IMR-90 (cell line): ENCODE measurements around the gene SDC3. TPM values are rescaled to one million over a fixed set of nuclear protein-coding genes. Genes with fewer than 3 reads are reported as not detected.

Experiments
- ATAC-seq: fragments of 200-7000 bp; cut with Tn5 transposase; 2 replicates; pipeline ENCODE4 v1.9.1; 2020; ENCODE audit warnings: low read depth, mild to moderate bottlenecking, moderate library complexity
- BruUV-seq: library from RNA; stranded (reverse); fragments of 400-500 nt; replicated peaks from 2 replicates; lab custom pipeline; 2021; lab: Mats Ljungman, UMichigan
- CTCF ChIA-PET: fragments of 300-600 bp; formaldehyde crosslinking; extraction: SDS; loops from one replicate; lab custom pipeline; 2021; ENCODE audit warnings: antibody characterized with exemption; lab: Yijun Ruan, JAX
- POLR2A ChIA-PET: fragments of 300-600 bp; sonication (Branson Sonifier 250); formaldehyde crosslinking; loops from one replicate; lab custom pipeline; 2022; ENCODE audit warnings: antibody characterized with exemption; ENCODE audit not compliant: unreplicated experiment; lab: Charles Lee
- DNase-seq: peaks from one replicate; pipeline ENCODE4 v3.0.0; 2013
- H2AFZ ChIP-seq: replicated peaks from 2 replicates; pipeline ENCODE3; 2013; ENCODE audit warnings: low read length, mild to moderate bottlenecking; ENCODE audit not compliant: poor library complexity
- H2AK5ac ChIP-seq: 2 replicates; pipeline ENCODE4 v1.6.1; 2013; ENCODE audit warnings: low read depth, low read length, inconsistent platforms
- H2AK9ac ChIP-seq: replicated peaks from 2 replicates; pipeline ENCODE3; 2013; ENCODE audit warnings: mild to moderate bottlenecking, low read depth, low read length, moderate library complexity; ENCODE audit not compliant: poor library complexity
- H2BK120ac ChIP-seq: 2 replicates; pipeline ENCODE4 v1.6.1; 2013; ENCODE audit warnings: low read depth, low read length, inconsistent platforms
- H2BK15ac ChIP-seq: 3 replicates; pipeline ENCODE4 v1.6.1; 2013; ENCODE audit warnings: low read depth, low read length, inconsistent platforms
- H2BK20ac ChIP-seq: 2 replicates; pipeline ENCODE4 v1.6.1; 2013; ENCODE audit warnings: low read depth, mild to moderate bottlenecking, inconsistent platforms, low read length, moderate library complexity
- H2BK5ac ChIP-seq: 2 replicates; pipeline ENCODE4 v1.6.1; 2013; ENCODE audit warnings: mild to moderate bottlenecking, low read depth, low read length, inconsistent platforms; ENCODE audit not compliant: poor library complexity, severe bottlenecking
- H3K14ac ChIP-seq: replicated peaks from 2 replicates; pipeline ENCODE4 v1.6.1; 2013; ENCODE audit warnings: low read depth, low read length, inconsistent platforms
- H3K18ac ChIP-seq: 2 replicates; pipeline ENCODE4 v1.6.1; 2013; ENCODE audit warnings: low read depth, low read length, control low read depth
- H3K23ac ChIP-seq: 2 replicates; pipeline ENCODE4 v1.6.1; 2013; ENCODE audit warnings: low read depth, low read length, inconsistent platforms
- H3K27ac ChIP-seq: 2 replicates; pipeline ENCODE4 v1.5.1; 2013; ENCODE audit warnings: mild to moderate bottlenecking, control low read depth, low read length; ENCODE audit not compliant: insufficient read depth
- H3K27me3 ChIP-seq: 2 replicates; pipeline ENCODE4 v1.6.1; 2013; ENCODE audit warnings: low read length; ENCODE audit not compliant: control insufficient read depth, insufficient read depth
- H3K36me3 ChIP-seq: 2 replicates; pipeline ENCODE4 v1.6.1; 2013; ENCODE audit warnings: low read length, mixed read lengths; ENCODE audit not compliant: control insufficient read depth, insufficient read depth
- H3K4ac ChIP-seq: 2 replicates; pipeline ENCODE4 v1.6.1; 2013; ENCODE audit warnings: low read depth, low read length, inconsistent platforms
- H3K4me1 ChIP-seq: 2 replicates; pipeline ENCODE4 v1.6.1; 2013; ENCODE audit warnings: low read length, mixed read lengths; ENCODE audit not compliant: control insufficient read depth, insufficient read depth
- H3K4me2 ChIP-seq: 2 replicates; pipeline ENCODE4 v1.6.1; 2013; ENCODE audit warnings: low read depth, mild to moderate bottlenecking, control low read depth, low read length, moderate library complexity
- H3K4me3 ChIP-seq: 2 replicates; pipeline ENCODE4 v1.5.1; 2013; ENCODE audit warnings: low read depth, mild to moderate bottlenecking, control low read depth, low read length, moderate library complexity; ENCODE audit not compliant: insufficient read depth
- H3K56ac ChIP-seq: 2 replicates; pipeline ENCODE4 v1.6.1; 2013; ENCODE audit warnings: low read length, inconsistent platforms; ENCODE audit not compliant: insufficient read depth; ENCODE audit errors: extremely low read depth
- H3K79me1 ChIP-seq, 2 experiments: 2 replicates each; pipeline ENCODE4 v1.6.1; 2013; ENCODE audit warnings: low read length in 2 of 2, inconsistent platforms in 1 of 2, low read depth in 1 of 2
- H3K9ac ChIP-seq: 2 replicates; pipeline ENCODE4 v1.6.1; 2013; ENCODE audit warnings: low read depth, low read length, control low read depth
- H3K9me1 ChIP-seq: 2 replicates; pipeline ENCODE4 v1.6.1; 2013; ENCODE audit warnings: low read length, inconsistent platforms; ENCODE audit not compliant: insufficient read depth
- H3K9me3 ChIP-seq: 2 replicates; pipeline ENCODE4 v1.6.1; 2013; ENCODE audit warnings: low read length; ENCODE audit not compliant: control insufficient read depth, insufficient read depth
- H4K20me1 ChIP-seq: 2 replicates; pipeline ENCODE4 v1.6.1; 2013; ENCODE audit warnings: low read length, inconsistent platforms; ENCODE audit not compliant: insufficient read depth
- H4K5ac ChIP-seq: 2 replicates; pipeline ENCODE4 v1.6.1; 2013; ENCODE audit warnings: mild to moderate bottlenecking, low read depth, low read length, control low read depth
- H4K8ac ChIP-seq, 2 experiments: 2 replicates each; pipeline ENCODE4 v1.6.1; 2013; ENCODE audit warnings: low read depth in 2 of 2, low read length in 2 of 2, control low read depth in 1 of 2, inconsistent platforms in 1 of 2
- H4K91ac ChIP-seq: 2 replicates; pipeline ENCODE4 v1.6.1; 2013; ENCODE audit warnings: low read depth, low read length, inconsistent platforms; ENCODE audit not compliant: insufficient read depth
- BHLHE40 ChIP-seq: fragments of 150-350 bp; IDR thresholded peaks from 2 replicates; pipeline ENCODE4 v1.6.1; 2016; ENCODE audit warnings: mild to moderate bottlenecking, low read depth, low read length
- CEBPB ChIP-seq: IDR thresholded peaks from 2 replicates; pipeline ENCODE4 v1.6.1; 2012; ENCODE audit warnings: low read depth, low read length, improper control_type of control experiment
- CHD1 ChIP-seq: IDR thresholded peaks from 2 replicates; pipeline ENCODE4 v1.6.1; 2012; ENCODE audit warnings: low read depth, low read length, improper control_type of control experiment
- MAFK ChIP-seq: IDR thresholded peaks from 2 replicates; pipeline ENCODE4 v1.6.1; 2012; ENCODE audit warnings: low read depth, low read length, improper control_type of control experiment
- MAZ ChIP-seq: IDR thresholded peaks from 2 replicates; pipeline ENCODE4 v1.6.1; 2012; ENCODE audit warnings: low read depth, mild to moderate bottlenecking, low read length, improper control_type of control experiment, moderate library complexity, borderline replicate concordance
- NFE2L2 ChIP-seq: fragments of 150-350 bp; IDR thresholded peaks from 2 replicates; pipeline ENCODE4 v1.6.1; 2016; ENCODE audit warnings: low read depth, mild to moderate bottlenecking, low read length
- POLR2A ChIP-seq: IDR thresholded peaks from 2 replicates; pipeline ENCODE4 v1.6.1; 2012; ENCODE audit warnings: mild to moderate bottlenecking, low read depth, low read length
- RAD21 ChIP-seq: IDR thresholded peaks from 2 replicates; pipeline ENCODE4 v1.6.1; 2012; ENCODE audit warnings: low read length, improper control_type of control experiment
- RCOR1 ChIP-seq: IDR thresholded peaks from 2 replicates; pipeline ENCODE4 v1.6.1; 2012; ENCODE audit warnings: mild to moderate bottlenecking, low read length, improper control_type of control experiment; ENCODE audit not compliant: insufficient replicate concordance
- RFX5 ChIP-seq: IDR thresholded peaks from 2 replicates; pipeline ENCODE4 v1.8.0; 2012; ENCODE audit warnings: low read depth, mild to moderate bottlenecking, low read length, moderate library complexity
- WGBS, 2 experiments: methylation state at CpG; one replicate each; pipeline versions ENCODE4 v1.1.5 to v1.1.7; 2013; ENCODE audit warnings: missing lambda C conversion rate in 2 of 2; ENCODE audit not compliant: insufficient read length in 1 of 2; ENCODE audit errors: extremely low coverage in 2 of 2; 5-methylcytosine and 5-hydroxymethylcytosine counted together
- dilution Hi-C: fragments of 300-500 bp; cut with HindIII; formaldehyde crosslinking; loops from one replicate; pipeline ENCODE4 v1.14.3; 2018; ENCODE audit warnings: low sequenced_read_pairs; ENCODE audit not compliant: unreplicated experiment
- in situ Hi-C: fragments of 300-500 bp; cut with MboI; formaldehyde crosslinking; loops from 3 replicates; pipeline ENCODE4 v1.14.3; 2019; ENCODE audit warnings: low sequenced_read_pairs, inconsistent platforms, mixed read lengths
- intact Hi-C: fragments of 100-400 bp; cut with micrococcal nuclease; formaldehyde crosslinking; loops from 2 replicates; pipeline ENCODE4 v1.10.0; 2022
- polyA plus RNA-seq, 3 experiments: library from polyadenylated mRNA; depleted of rRNA; stranded (reverse); fragments of >200 nt; gene quantifications; 2 replicates each; pipeline ENCODE4 v1.2.3, GENCODE V29; 2012; ENCODE audit warnings: low replicate concordance in 1 of 3
- total RNA-seq: library from RNA; depleted of rRNA; stranded (reverse); fragments of >200 nt; gene quantifications from 2 replicates; pipeline ENCODE4 v1.2.3, GENCODE V29; 2012
- TF ChIP-seq, protein P1 (sequence below): fragments of 150-350 bp; IDR thresholded peaks from 2 replicates; pipeline ENCODE4 v1.6.1; 2017; ENCODE audit warnings: mild to moderate bottlenecking, antibody characterized with exemption, low read length, low read depth
- TF ChIP-seq, protein P2 (sequence below): fragments of 150-350 bp; IDR thresholded peaks from 2 replicates; pipeline ENCODE4 v1.6.1; 2016; ENCODE audit warnings: low read depth, mild to moderate bottlenecking, low read length, moderate library complexity, borderline replicate concordance

The SDC3 gene
- total and polyA plus RNA-seq, 2 of the 4 experiments (the other 2 are of a cell fraction) = 13.1 to 71.5 TPM

GRCh38 chr1:30903343-30904034 lies 5.1 kb downstream of the SDC3 start:
- Histone ChIP-seq H2BK120ac (no peak overlapping the region), H4K20me1 (peaks cover 81% of the 10 kb centered on the region), H3K23ac (no peak overlapping the region), H3K18ac (no peak overlapping the region), H3K4ac (peak overlapping the region; percentile 88; the same call in 1 of the 2 replicates), H4K5ac (no peak overlapping the region), H2BK15ac (no peak overlapping the region), H2AFZ (no peak overlapping the region), H2BK5ac (no peak overlapping the region), H3K36me3 (0 out of 2 replicates have a peak, but pooled peaks cover 2% of the 10 kb centered on the region), H4K91ac (no peak overlapping the region), H3K79me1 (peaks cover 54 to 87% of the 10 kb centered on the region in 2 experiments), H3K14ac (no peak overlapping the region), H3K56ac (no peak overlapping the region), H4K8ac (peak overlapping the region in 1 of 2 experiments; percentile 24; a peak in 2 of 4 replicates), H3K4me3 (no peak overlapping the region), H2AK5ac (peak overlapping the region; percentile 48; the same call in 1 of the 2 replicates), H3K9me1 (peaks cover 30% of the 10 kb centered on the region; the same call in 1 of the 2 replicates), H3K9me3 (no peaks in the 10 kb centered on the region), H2BK20ac (no peak overlapping the region), H3K4me2 (no peak overlapping the region; the same call in 1 of the 2 replicates), H3K9ac (no peak overlapping the region), H2AK9ac (no peak overlapping the region), H3K27ac (peak overlapping the region; percentile 7; the same call in 1 of the 2 replicates), H3K4me1 (peaks cover 41% of the 10 kb centered on the region), H3K27me3 (no peaks in the 10 kb centered on the region)
- intact Hi-C loops = no loop called here
- TF ChIP-seq RCOR1 (no peak), MAZ (no peak), NFE2L2 (no peak), BHLHE40 (no peak), RFX5 (no peak), POLR2A (no peak), CEBPB (no peak), RAD21 (no peak), MAFK (no peak), CHD1 (no peak)
- TF ChIP-seq, protein P1, sequence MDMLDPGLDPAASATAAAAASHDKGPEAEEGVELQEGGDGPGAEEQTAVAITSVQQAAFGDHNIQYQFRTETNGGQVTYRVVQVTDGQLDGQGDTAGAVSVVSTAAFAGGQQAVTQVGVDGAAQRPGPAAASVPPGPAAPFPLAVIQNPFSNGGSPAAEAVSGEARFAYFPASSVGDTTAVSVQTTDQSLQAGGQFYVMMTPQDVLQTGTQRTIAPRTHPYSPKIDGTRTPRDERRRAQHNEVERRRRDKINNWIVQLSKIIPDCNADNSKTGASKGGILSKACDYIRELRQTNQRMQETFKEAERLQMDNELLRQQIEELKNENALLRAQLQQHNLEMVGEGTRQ = no peak
- TF ChIP-seq, protein P2, sequence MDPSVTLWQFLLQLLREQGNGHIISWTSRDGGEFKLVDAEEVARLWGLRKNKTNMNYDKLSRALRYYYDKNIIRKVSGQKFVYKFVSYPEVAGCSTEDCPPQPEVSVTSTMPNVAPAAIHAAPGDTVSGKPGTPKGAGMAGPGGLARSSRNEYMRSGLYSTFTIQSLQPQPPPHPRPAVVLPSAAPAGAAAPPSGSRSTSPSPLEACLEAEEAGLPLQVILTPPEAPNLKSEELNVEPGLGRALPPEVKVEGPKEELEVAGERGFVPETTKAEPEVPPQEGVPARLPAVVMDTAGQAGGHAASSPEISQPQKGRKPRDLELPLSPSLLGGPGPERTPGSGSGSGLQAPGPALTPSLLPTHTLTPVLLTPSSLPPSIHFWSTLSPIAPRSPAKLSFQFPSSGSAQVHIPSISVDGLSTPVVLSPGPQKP = no peak
- ChIA-PET POLR2A (no interaction called here), CTCF (interaction anchor here (0.6 to 1.8 kb wide), 3 partner anchors 8 to 102 kb away, joined by 3 to 9 read pairs (median 3); no protein-coding TSS in a partner anchor)
- in situ Hi-C loops = no loop called here
- no CpG with 5 or more reads among the region's 8 CpGs for WGBS, 2 experiments
- dilution Hi-C loops = loop anchor here (25.0 kb wide), 1 partner anchor 91 kb away; no protein-coding TSS in a partner anchor
- BruUV-seq = no TSS peak
- ATAC-seq (peak; percentile 27; the same call in 1 of the 2 replicates), DNase-seq (peak; percentile 43)
